Glomerular visceral epithelial cell (primary cell): ENCODE results near the gene DNAJC22.
"Not testable (repeated sequence)": the region's sequence is repeated elsewhere in the genome, so short reads cannot be mapped to it uniquely, and the experiment has no call there.

Experiments used
- DNase-seq: peaks from one replicate; pipeline ENCODE4 v3.0.0-alpha.2; 2016; ENCODE audit errors: extremely low spot score

DNAJC22 gene

GRCh38 chr12:49370539-49370938 lies 23.9 kb downstream of the DNAJC22 start:
- no peak for DNase-seq

- no peak for DNase-seq
Measured at GRCh38 chr12:49375406-49375805, 28.7 kb downstream of the DNAJC22 start.

- DNase-seq, result no peak
Measured at GRCh38 chr12:49377386-49377785, 30.7 kb downstream of the DNAJC22 start.

GRCh38 chr12:49380184-49380583 lies 33.5 kb downstream of the DNAJC22 start:
- not testable (repeated sequence) for DNase-seq

- no peak for DNase-seq
Measured at GRCh38 chr12:49388682-49389386, 42.1 kb downstream of the DNAJC22 start.

GRCh38 chr12:49389387-49389703 lies 42.7 kb downstream of the DNAJC22 start:
- no peak for DNase-seq

- DNase-seq, result no peak
Measured at GRCh38 chr12:49397000-49397399, 50.3 kb downstream of the DNAJC22 start.

GRCh38 chr12:49400304-49400703 lies 53.6 kb downstream of the DNAJC22 start:
- no peak for DNase-seq
